ENCODE measurements around the gene MRGPRG.

- TF ChIP-seq, protein P1, sequence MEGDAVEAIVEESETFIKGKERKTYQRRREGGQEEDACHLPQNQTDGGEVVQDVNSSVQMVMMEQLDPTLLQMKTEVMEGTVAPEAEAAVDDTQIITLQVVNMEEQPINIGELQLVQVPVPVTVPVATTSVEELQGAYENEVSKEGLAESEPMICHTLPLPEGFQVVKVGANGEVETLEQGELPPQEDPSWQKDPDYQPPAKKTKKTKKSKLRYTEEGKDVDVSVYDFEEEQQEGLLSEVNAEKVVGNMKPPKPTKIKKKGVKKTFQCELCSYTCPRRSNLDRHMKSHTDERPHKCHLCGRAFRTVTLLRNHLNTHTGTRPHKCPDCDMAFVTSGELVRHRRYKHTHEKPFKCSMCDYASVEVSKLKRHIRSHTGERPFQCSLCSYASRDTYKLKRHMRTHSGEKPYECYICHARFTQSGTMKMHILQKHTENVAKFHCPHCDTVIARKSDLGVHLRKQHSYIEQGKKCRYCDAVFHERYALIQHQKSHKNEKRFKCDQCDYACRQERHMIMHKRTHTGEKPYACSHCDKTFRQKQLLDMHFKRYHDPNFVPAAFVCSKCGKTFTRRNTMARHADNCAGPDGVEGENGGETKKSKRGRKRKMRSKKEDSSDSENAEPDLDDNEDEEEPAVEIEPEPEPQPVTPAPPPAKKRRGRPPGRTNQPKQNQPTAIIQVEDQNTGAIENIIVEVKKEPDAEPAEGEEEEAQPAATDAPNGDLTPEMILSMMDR (IDR thresholded peaks at IDR 0.05): no peak
- TF ChIP-seq REST (IDR thresholded peaks at IDR 0.05; ENCODE audit: insufficient read depth in 1 of 2, low read depth in 2 of 2, low read length in 1 of 2): no peak
Observed at GRCh38 chr11:3203221-3204043, 15.2 kb downstream of the MRGPRG start.

Data from Panc1 (cell line).